Tibial nerve (tissue), 4 donors: ENCODE results near the gene PAQR7. TPM values are rescaled to one million over a fixed set of nuclear protein-coding genes. Genes with fewer than 3 reads are reported as not detected.

ENCODE experiments used
- DNase-seq, 2 donors: peaks; one replicate each; pipeline ENCODE4 v3.0.0-alpha.2; 2019; ENCODE audit warnings: low spot score in 2 of 2
- H3K27ac ChIP-seq, 4 donors: fragments of 200-600 bp; sonication (generic) in 3 of 4; one replicate each; pipeline ENCODE4 v1.5.1; 2017 to 2019; ENCODE audit warnings: mild to moderate bottlenecking in 1 of 4
- H3K27me3 ChIP-seq, 2 donors: fragments of 200-600 bp; sonication (generic) in 1 of 2; one replicate each; pipeline versions ENCODE4 v1.5.1 to v1.6.0; 2017 to 2019
- H3K36me3 ChIP-seq, 3 donors: fragments of 200-600 bp; sonication (generic); one replicate each; pipeline ENCODE4 v1.5.1; 2018 to 2019
- H3K4me1 ChIP-seq, 4 donors: fragments of 200-600 bp; sonication (generic) in 3 of 4; one replicate each; pipeline ENCODE4 v1.5.1; 2017 to 2019
- H3K4me3 ChIP-seq, 4 donors: fragments of 200-600 bp; sonication (generic) in 3 of 4; one replicate each; pipeline ENCODE4 v1.5.1; 2017 to 2019; ENCODE audit warnings: mild to moderate bottlenecking in 1 of 4, moderate library complexity in 1 of 4
- H3K9me3 ChIP-seq, 4 donors: fragments of 200-600 bp; sonication (generic) in 3 of 4; one replicate each; pipeline ENCODE4 v1.5.1; 2017 to 2019
- CTCF ChIP-seq, 5 experiments: fragments of 200-600 bp in 3 of 5; fragments of 450-650 bp in 2 of 5; sonication (generic) in 3 of 5; IDR thresholded peaks; one replicate each; pipeline ENCODE4 v1.5.1; 2016 to 2019; ENCODE audit warnings: antibody characterized with exemption in 5 of 5, mild to moderate bottlenecking in 3 of 5, moderate library complexity in 2 of 5
- EP300 ChIP-seq, 2 donors: sonication (generic); formaldehyde crosslinking; IDR thresholded peaks; one replicate each; pipeline ENCODE4 v1.6.1; 2017; ENCODE audit warnings: antibody characterized with exemption in 2 of 2, mild to moderate bottlenecking in 1 of 2
- POLR2A ChIP-seq, 2 donors: fragments of 450-650 bp; IDR thresholded peaks; one replicate each; pipeline ENCODE4 v1.6.1; 2017; ENCODE audit warnings: antibody characterized with exemption in 2 of 2, mild to moderate bottlenecking in 2 of 2, moderate library complexity in 2 of 2
- WGBS, 2 donors: methylation state at CpG; one replicate each; pipeline ENCODE4 v1.1.5; 2018; 5-methylcytosine and 5-hydroxymethylcytosine counted together
- total RNA-seq, 4 donors: library from RNA; depleted of rRNA; stranded (reverse); fragments of >200 nt; gene quantifications; one replicate each; pipeline ENCODE4 v1.1.0, GENCODE V29; 2016

The PAQR7 gene
- total RNA-seq, 4 donors from 2014 or later, result 5.4 to 8.7 (median 7.5) TPM

- WGBS, 2 donors, result 6 to 10% methylated on average over 12 of the region's 12 CpGs
- no peak overlapping the region for H3K4me3 ChIP-seq
- peaks cover 0 to 62% (median 27%) of the 10 kb centered on the region in 4 donors for H3K4me1 ChIP-seq
- peaks cover 0 to 18% (median 0%) of the 10 kb centered on the region in 3 donors for H3K36me3 ChIP-seq
- DNase-seq, result peak; percentile 76 to 84
- no peaks in the 10 kb centered on the region for H3K9me3 ChIP-seq
- TF ChIP-seq CTCF (IDR thresholded peaks at IDR 0.05), result peak; percentile 93 to 99 (median 99)
- TF ChIP-seq EP300 (IDR thresholded peaks at IDR 0.05), result peak; percentile 58 to 70
- no peak for TF ChIP-seq POLR2A (IDR thresholded peaks at IDR 0.05)
- H3K27ac ChIP-seq, result peak overlapping the region; percentile 13 to 92 (median 62)
- no peaks in the 10 kb centered on the region for H3K27me3 ChIP-seq
These were observed 20.0 kb upstream of the PAQR7 start for GRCh38 chr1:25895365-25895990.

GRCh38 chr1:25893116-25893515, 17.6 kb upstream of the PAQR7 start:
- no peaks in the 10 kb centered on the region for H3K27me3 ChIP-seq
- DNase-seq, result no peak
- H3K4me3 ChIP-seq, result no peak overlapping the region
- no peaks in the 10 kb centered on the region for H3K36me3 ChIP-seq
- H3K9me3 ChIP-seq, result no peaks in the 10 kb centered on the region
- peaks cover 0 to 56% (median 24%) of the 10 kb centered on the region in 4 donors for H3K4me1 ChIP-seq
- WGBS, 2 donors, result 48 to 52% methylated on average over 4 of the region's 4 CpGs
- peak overlapping the region; percentile 26 to 92 (median 80) for H3K27ac ChIP-seq
- TF ChIP-seq EP300 (IDR thresholded peaks at IDR 0.05), result no peak
- TF ChIP-seq POLR2A (IDR thresholded peaks at IDR 0.05), result no peak
- no peak for TF ChIP-seq CTCF (IDR thresholded peaks at IDR 0.05)

GRCh38 chr1:25891606-25892005, 16.1 kb upstream of the PAQR7 start:
- no peak for TF ChIP-seq EP300 (IDR thresholded peaks at IDR 0.05)
- TF ChIP-seq POLR2A (IDR thresholded peaks at IDR 0.05), result no peak
- no peak for TF ChIP-seq CTCF (IDR thresholded peaks at IDR 0.05)
- 62 to 70% methylated on average over 5 of the region's 5 CpGs for WGBS, 2 donors
- Histone ChIP-seq H3K9me3 (no peaks in the 10 kb centered on the region), H3K4me1 (peaks cover 0 to 52% (median 24%) of the 10 kb centered on the region in 4 donors), H3K27ac (peak overlapping the region; percentile 11 to 92 (median 61)), H3K36me3 (no peaks in the 10 kb centered on the region), H3K4me3 (no peak overlapping the region), H3K27me3 (no peaks in the 10 kb centered on the region)
- no peak for DNase-seq

GRCh38 chr1:25890239-25891034, 14.9 kb upstream of the PAQR7 start:
- H3K27me3 ChIP-seq, result no peaks in the 10 kb centered on the region
- H3K9me3 ChIP-seq, result no peaks in the 10 kb centered on the region
- H3K27ac ChIP-seq, result peak overlapping the region in 3 of 4 donors; percentile 36 to 92 (median 86)
- no peak for DNase-seq
- H3K4me1 ChIP-seq, result peaks cover 0 to 41% (median 14%) of the 10 kb centered on the region in 4 donors
- no peak overlapping the region for H3K4me3 ChIP-seq
- TF ChIP-seq EP300 (IDR thresholded peaks at IDR 0.05) (no peak), CTCF (IDR thresholded peaks at IDR 0.05) (no peak), POLR2A (IDR thresholded peaks at IDR 0.05) (no peak)
- WGBS, 2 donors, result 79 to 84% methylated on average over 5 to 10 of the region's 10 CpGs
- H3K36me3 ChIP-seq, result no peaks in the 10 kb centered on the region

GRCh38 chr1:25889470-25889869, 14.0 kb upstream of the PAQR7 start:
- TF ChIP-seq EP300 (IDR thresholded peaks at IDR 0.05), result no peak
- TF ChIP-seq POLR2A (IDR thresholded peaks at IDR 0.05), result no peak
- no peak for TF ChIP-seq CTCF (IDR thresholded peaks at IDR 0.05)
- no peak for DNase-seq
- Histone ChIP-seq H3K4me3 (no peak overlapping the region), H3K27me3 (no peaks in the 10 kb centered on the region), H3K36me3 (peaks cover 0 to 4% (median 0%) of the 10 kb centered on the region in 3 donors), H3K9me3 (no peaks in the 10 kb centered on the region), H3K27ac (peak overlapping the region in 3 of 4 donors; percentile 15 to 92 (median 86)), H3K4me1 (peaks cover 0 to 34% (median 11%) of the 10 kb centered on the region in 4 donors)
- WGBS, 2 donors, result 67 to 79% methylated on average over 3 of the region's 3 CpGs
